Measurements from ENCODE around the gene ZNF281.
A peak's percentile ranks its signal among the peaks of the same experiment; 100 is the strongest.
"Not testable (repeated sequence)": the region's sequence is repeated elsewhere in the genome, so short reads cannot be mapped to it uniquely, and the experiment has no call there.

ZNF281 gene

GRCh38 chr1:200409761-200410565 is at the start of gene ZNF281:
TSS of gene ZNF281 (minus strand) at chr1:200410036. CDS start at chr1:200409705, 331 bp downstream.
- DNase-seq: peak; percentile 95 to 96

DNA sequence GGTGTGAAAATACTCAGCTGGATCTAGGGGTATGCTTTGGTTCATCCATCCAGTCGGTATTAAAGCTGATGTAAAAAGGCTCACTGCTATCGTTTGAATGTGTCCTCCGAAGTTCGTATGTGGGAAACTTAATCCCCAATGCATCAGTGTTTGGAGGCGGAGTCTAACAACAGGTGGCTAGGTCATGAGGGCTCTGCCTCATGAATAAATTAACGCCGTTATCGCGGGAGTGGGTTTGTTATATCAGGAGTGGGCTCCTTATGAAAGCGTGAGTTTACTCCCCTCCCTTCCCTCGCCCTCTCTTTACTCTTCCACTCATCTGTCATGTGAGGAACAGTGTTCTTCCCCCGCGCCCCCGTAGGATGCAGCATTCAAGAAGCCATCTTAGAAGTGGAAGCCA is 48.9 kb upstream of the ZNF281 start:
- no peak for DNase-seq

DNA sequence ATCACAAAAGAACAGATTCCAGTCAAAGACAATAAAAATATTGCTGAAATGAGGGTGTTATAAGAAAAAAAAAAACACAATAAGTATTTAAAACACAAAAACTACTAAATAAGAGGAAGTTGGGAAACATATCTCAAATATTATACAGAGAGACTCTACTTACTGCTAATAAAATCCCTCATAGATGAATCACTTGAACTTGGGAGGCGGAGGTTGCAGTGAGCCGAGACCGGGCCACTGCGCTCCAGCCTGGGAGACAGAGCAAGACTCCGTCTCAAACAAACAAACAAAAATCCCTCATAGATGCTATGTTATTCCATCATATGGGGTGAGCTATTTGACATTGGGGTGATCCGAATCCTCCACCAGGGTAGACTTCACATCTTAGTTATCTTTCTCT is 48.0 kb upstream of the ZNF281 start:
- no peak for DNase-seq

GRCh38 chr1:200454425-200454824 is 44.6 kb upstream of the ZNF281 start:
- no peak for DNase-seq

GRCh38 chr1:200453553-200453905 is 43.7 kb upstream of the ZNF281 start:
- DNase-seq: no peak

DNA sequence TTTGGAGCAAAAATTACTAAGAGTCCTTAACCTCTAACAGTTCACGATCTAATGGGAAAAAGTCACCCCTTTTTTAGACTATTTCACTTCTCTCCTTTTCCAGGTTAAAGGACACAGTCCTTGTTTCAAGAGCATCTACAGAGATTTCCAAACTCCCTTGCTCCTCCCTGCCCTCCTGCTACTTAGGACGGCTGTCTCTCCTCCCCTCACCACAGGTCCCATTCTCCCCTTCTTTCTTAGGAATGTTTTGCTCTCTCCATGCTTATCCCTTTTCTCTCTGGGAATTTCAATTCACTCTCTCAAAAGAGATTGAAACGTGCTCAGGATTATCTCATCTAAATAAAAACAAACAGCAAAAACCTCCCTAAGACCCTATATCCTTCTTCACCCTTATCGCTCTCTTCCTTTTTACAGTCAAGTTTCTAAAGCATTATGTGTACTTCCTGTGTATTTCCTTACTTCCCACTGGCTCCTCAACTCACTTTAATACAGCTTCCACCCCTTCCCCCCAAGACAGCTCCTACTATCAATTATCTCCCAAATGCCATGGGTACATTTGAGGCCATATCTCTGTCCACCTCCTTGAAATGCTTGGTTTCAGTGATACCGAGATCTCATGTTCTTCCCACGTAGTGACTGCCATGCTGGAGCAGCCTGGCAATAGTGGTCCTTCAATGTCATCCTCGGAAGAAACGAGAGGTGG is 43.2 kb upstream of the ZNF281 start:
- no peak for DNase-seq

- DNase-seq: no peak
These were observed 38.4 kb upstream of the ZNF281 start for GRCh38 chr1:200448034-200448762.

DNA sequence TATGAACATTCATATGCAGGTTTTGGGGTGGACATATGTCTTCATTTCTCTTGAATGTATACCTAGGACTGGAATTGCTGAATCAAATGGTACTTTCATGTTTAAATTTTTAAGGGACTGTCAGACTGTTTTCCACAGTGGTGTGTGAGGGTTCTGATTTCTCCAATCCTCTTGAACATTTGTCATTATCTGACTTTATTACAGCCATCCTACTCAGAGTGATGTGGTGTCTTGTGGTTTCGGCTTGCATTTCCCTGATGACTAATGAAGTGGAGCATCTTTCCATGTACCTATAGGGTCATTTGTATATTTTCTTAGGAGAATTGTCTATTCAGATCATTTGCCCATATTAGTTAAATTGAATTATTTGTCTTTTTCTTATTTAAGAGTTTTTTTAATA is 35.4 kb upstream of the ZNF281 start:
- no peak for DNase-seq

DNA sequence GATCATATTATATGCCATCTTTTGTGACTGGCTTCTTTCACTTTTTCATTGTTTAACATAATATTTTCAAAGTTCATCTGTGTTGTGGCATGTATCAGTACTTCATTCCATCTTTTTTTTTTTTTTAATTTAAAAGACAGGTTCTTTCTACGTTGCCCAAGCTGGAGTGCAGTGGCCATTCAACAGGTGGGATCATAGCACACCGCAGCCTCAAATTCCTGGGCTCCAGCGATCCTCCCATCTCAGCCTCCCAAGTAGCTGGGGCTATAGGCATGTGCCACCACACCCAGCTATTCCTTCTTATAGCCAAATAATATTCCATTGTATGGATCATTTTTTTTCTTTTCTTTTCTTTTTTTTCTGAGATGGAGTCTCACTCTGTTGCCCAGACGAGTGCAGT is 34.6 kb upstream of the ZNF281 start:
- no peak for DNase-seq

DNA sequence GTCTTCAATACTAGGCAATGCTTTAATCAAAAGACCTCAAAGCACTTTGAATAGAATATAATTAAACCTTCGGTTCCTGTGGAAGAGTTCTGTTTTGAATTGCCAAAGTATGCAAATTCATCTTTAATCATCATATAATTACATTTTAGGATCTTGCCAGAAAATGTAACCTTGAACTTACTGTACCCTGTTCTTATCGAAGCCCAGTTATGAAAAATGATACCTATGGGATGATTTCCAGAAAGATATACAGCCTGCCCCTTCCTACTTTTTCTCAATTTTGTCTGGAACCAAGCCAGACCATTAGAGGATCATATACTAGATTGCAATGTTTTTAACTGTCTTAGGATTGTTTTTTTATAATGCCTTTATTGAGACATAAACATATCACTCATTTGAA is 34.0 kb upstream of the ZNF281 start:
- DNase-seq: no peak

DNA sequence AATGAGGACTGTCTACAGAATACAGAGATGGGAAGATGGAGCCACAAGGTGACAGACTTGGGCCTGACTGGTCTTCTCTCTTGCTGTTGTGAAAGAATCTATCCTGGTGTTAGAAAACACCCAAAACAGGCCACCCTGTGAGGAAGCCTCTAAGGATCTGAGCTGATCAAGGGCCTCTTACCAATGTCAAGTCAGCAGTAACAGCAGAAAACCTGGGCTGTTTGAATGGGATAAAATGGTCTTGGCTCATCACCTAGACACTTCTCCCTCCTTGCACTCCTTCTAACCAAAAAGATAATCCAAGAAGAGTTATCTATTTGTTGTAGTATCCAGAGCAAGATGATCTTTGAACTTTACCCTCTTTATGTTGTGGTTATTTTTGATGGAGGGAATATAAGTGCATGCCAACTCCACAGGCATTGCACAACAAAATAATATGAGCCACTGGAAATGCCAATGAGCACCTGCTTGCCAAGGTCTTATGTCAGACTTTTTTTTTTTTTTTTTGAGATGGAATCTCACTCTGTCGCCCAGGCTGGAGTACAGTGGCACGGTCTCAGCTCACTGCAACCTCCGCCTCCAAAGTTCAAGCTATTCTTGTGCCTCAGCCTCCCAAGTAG is 32.8 kb upstream of the ZNF281 start:
- DNase-seq: no peak

DNA sequence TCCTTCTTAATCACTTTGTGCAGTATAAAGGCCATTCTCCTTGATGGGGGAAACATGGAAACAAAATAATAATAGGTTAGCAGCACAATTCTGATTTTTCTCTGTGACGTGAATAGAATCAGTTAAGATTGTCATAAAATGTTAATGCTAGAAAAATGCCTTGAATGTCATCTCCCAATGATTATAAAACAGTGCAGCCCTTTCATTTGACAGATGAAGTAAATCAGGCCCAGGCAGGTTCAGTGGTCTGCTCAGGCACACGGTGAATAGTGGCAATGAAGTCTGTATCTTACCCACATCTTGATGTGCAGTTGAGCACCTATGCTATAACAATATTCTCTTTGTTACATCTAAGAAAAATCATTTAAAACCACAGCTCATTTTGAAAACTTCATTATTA is 32.2 kb upstream of the ZNF281 start:
- DNase-seq: no peak

- no peak for DNase-seq
These were observed 29.1 kb upstream of the ZNF281 start for GRCh38 chr1:200438911-200439310.

DNA sequence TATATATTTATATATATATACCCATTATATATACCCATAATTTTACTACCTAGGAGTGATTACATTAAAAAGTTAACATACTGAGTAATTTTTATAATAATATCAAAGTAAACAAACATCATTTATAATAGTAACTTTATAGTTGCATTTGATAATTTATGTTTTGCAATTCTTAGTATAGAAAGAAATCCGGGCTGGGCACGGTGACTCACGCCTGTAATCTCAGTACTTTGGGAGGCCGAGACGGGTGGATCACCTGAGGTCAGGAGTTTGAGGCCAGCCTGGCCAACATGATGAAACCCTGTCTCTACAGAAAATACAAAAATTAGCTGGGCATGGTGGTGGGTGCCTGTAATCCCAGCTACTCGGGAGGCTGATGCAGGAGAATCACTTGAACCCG is 28.6 kb upstream of the ZNF281 start:
- not testable (repeated sequence) for DNase-seq

GRCh38 chr1:200437556-200438203 is 27.8 kb upstream of the ZNF281 start:
- DNase-seq: no peak

GRCh38 chr1:200437088-200437487 is 27.3 kb upstream of the ZNF281 start:
- DNase-seq: no peak

GRCh38 chr1:200436436-200436835 is 26.6 kb upstream of the ZNF281 start:
- DNase-seq: no peak

DNA sequence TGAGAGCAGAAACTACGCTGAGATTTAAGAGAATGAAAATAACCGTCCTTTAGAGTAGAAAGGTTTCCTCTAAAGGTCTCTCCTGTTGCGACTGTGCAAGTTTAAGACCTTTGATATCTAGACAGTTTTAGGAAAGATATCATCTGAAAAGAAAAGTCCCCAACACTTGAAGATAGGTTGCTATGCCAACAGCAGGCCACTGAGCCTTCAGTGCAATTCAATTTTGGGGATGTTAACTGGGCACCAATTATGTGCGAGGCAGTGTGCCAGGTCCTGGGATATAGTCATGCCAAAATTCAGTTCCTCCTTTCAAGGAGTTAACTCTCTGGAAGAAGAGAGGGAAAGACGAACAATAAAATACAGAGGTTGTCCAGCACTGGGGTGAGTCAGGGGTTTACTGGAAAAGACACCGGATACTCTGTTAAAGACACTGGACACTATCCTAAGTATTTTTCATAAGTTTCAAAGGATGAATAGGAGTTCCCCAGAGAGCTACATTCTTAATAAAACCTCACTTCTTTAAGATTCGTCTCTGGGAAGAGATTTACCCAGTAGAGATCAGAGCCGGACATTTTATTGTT is 25.5 kb upstream of the ZNF281 start:
- no peak for DNase-seq

- DNase-seq: no peak
These were observed 23.8 kb upstream of the ZNF281 start for GRCh38 chr1:200433586-200433985.

- DNase-seq: no peak
These were observed 22.8 kb upstream of the ZNF281 start for GRCh38 chr1:200432586-200432985.

GRCh38 chr1:200429221-200429751 is 19.4 kb upstream of the ZNF281 start:
- DNase-seq: no peak
